HepG2 (cell line): Measurements from ENCODE around the gene RAD51C. TPM values are rescaled to one million over a fixed set of nuclear protein-coding genes. Genes with fewer than 3 reads are reported as not detected.

ENCODE experiments used
- AGO2 ChIP-seq: fragments of 200-400 bp; formaldehyde crosslinking; optimal IDR thresholded peaks from 2 replicates; pipeline ENCODE3; 2017; ENCODE audit warnings: mild to moderate bottlenecking, low read depth, low read length, moderate library complexity
- ERF ChIP-seq: IDR thresholded peaks from 2 replicates; pipeline ENCODE4 v1.6.1; 2018; ENCODE audit warnings: missing biosample characterization, missing genetic modification reagents
- FOXA1 ChIP-seq, 2 experiments: fragments of 450-650 bp in 1 of 2; sonication (generic) in 1 of 2; formaldehyde crosslinking in 1 of 2; IDR thresholded peaks; 2 replicates each; pipeline versions ENCODE4 v1.4.0 to v1.6.1; 2016 to 2020; ENCODE audit warnings: missing genetic modification reagents in 1 of 2
- HNRNPL ChIP-seq: fragments of 200-400 bp; formaldehyde crosslinking; IDR thresholded peaks from 2 replicates; pipeline ENCODE4 v1.6.1; 2017; ENCODE audit warnings: mild to moderate bottlenecking, low read depth, low read length
- NCOR1 ChIP-seq: fragments of 200-600 bp; sonication (generic); IDR thresholded peaks from 2 replicates; pipeline ENCODE4 v1.7.0; 2017; ENCODE audit warnings: antibody characterized with exemption, low read length, borderline replicate concordance
- NKX3-1 ChIP-seq: sonication (generic); formaldehyde crosslinking; IDR thresholded peaks from 2 replicates; pipeline ENCODE4 v1.5.0; 2020; ENCODE audit warnings: missing genetic modification reagents
- PAWR ChIP-seq: sonication (generic); formaldehyde crosslinking; IDR thresholded peaks from 2 replicates; pipeline ENCODE4 v1.4.0; 2020; ENCODE audit warnings: missing genetic modification reagents, mild to moderate bottlenecking, borderline replicate concordance
- POLR2A ChIP-seq, 2 experiments: IDR thresholded peaks; 2 replicates each; pipeline ENCODE4 v1.6.1; 2011; ENCODE audit warnings: low read depth in 2 of 2, low read length in 2 of 2, mild to moderate bottlenecking in 1 of 2, moderate library complexity in 1 of 2; ENCODE audit not compliant: insufficient read depth in 1 of 2
- PPARG ChIP-seq: conservative IDR thresholded peaks from 2 replicates; pipeline ENCODE4 v1.6.1; 2016; ENCODE audit warnings: missing biosample characterization, missing genetic modification reagents
- RARG ChIP-seq: sonication (generic); formaldehyde crosslinking; IDR thresholded peaks from 2 replicates; pipeline ENCODE4 v1.4.0; 2020; ENCODE audit warnings: low read depth, mild to moderate bottlenecking, missing genetic modification reagents
- SKIL ChIP-seq: sonication (generic); formaldehyde crosslinking; IDR thresholded peaks from 2 replicates; pipeline ENCODE4 v1.8.0; 2022; ENCODE audit warnings: missing genetic modification reagents, mild to moderate bottlenecking, moderate library complexity, borderline replicate concordance
- SP1 ChIP-seq, 2 experiments: fragments of 450-650 bp in 1 of 2; sonication (generic) in 1 of 2; formaldehyde crosslinking in 1 of 2; IDR thresholded peaks; 2 replicates each; pipeline versions ENCODE4 v1.4.0 to v1.6.1; 2016 to 2020; ENCODE audit warnings: missing genetic modification reagents in 1 of 2
- TFAP4 ChIP-seq: sonication (generic); IDR thresholded peaks from 2 replicates; pipeline ENCODE4 v1.6.1; 2016; ENCODE audit warnings: low read depth, borderline replicate concordance
- YEATS2 ChIP-seq: sonication (generic); formaldehyde crosslinking; IDR thresholded peaks from 2 replicates; pipeline ENCODE4 v1.4.0; 2020; ENCODE audit warnings: missing genetic modification reagents, borderline replicate concordance
- ZBTB25 ChIP-seq: IDR thresholded peaks from 2 replicates; pipeline ENCODE4 v1.6.1; 2018; ENCODE audit warnings: missing genetic modification reagents
- ZC3H4 ChIP-seq: sonication (generic); formaldehyde crosslinking; IDR thresholded peaks from 2 replicates; pipeline ENCODE4 v1.4.0; 2020; ENCODE audit warnings: missing genetic modification reagents, borderline replicate concordance
- ZMAT3 ChIP-seq: sonication (generic); formaldehyde crosslinking; conservative IDR thresholded peaks from 2 replicates; pipeline ENCODE4 v1.7.0; 2021; ENCODE audit warnings: missing genetic modification reagents
- ZNF124 ChIP-seq: sonication (generic); formaldehyde crosslinking; IDR thresholded peaks from 2 replicates; pipeline ENCODE4 v1.4.0; 2020; ENCODE audit warnings: missing genetic modification reagents
- ZNF143 ChIP-seq: sonication (generic); formaldehyde crosslinking; IDR thresholded peaks from 2 replicates; pipeline ENCODE4 v1.4.0; 2020; ENCODE audit warnings: missing genetic modification reagents
- ZNF282 ChIP-seq: fragments of 450-650 bp; IDR thresholded peaks from 2 replicates; pipeline ENCODE4 v1.6.1; 2018; ENCODE audit not compliant: partially characterized antibody
- ZNF292 ChIP-seq: sonication (generic); formaldehyde crosslinking; IDR thresholded peaks from 2 replicates; pipeline ENCODE4 v1.8.1; 2022; ENCODE audit warnings: mild to moderate bottlenecking, low read depth, missing genetic modification reagents, borderline replicate concordance
- ZNF3 ChIP-seq: IDR thresholded peaks from 2 replicates; pipeline ENCODE4 v1.7.0; 2017; ENCODE audit warnings: inconsistent platforms
- ZNF343 ChIP-seq: sonication (generic); formaldehyde crosslinking; IDR thresholded peaks from 2 replicates; pipeline ENCODE4 v1.4.0; 2020; ENCODE audit warnings: mild to moderate bottlenecking, missing genetic modification reagents
- ZNF619 ChIP-seq: sonication (generic); formaldehyde crosslinking; IDR thresholded peaks from 2 replicates; pipeline ENCODE4 v1.4.0; 2020; ENCODE audit warnings: mild to moderate bottlenecking, missing genetic modification reagents
- ZNF740 ChIP-seq: sonication (generic); formaldehyde crosslinking; IDR thresholded peaks from 2 replicates; pipeline ENCODE4 v1.4.0; 2020; ENCODE audit warnings: missing genetic modification reagents
- ZNF792 ChIP-seq: IDR thresholded peaks from 2 replicates; pipeline ENCODE4 v1.6.1; 2016
- ZSCAN22 ChIP-seq: sonication (generic); formaldehyde crosslinking; IDR thresholded peaks from 2 replicates; pipeline ENCODE4 v1.4.0; 2020; ENCODE audit warnings: mild to moderate bottlenecking, missing genetic modification reagents
- polyA plus RNA-seq, 8 experiments: library from polyadenylated mRNA; depleted of rRNA in 3 of 8; stranded (reverse) in 7 of 8; unstranded in 1 of 8; fragments of >200 nt; fragmentation: Illumina TruSeq in 4 of 8; extraction: Trizol in 4 of 8; gene quantifications; 2 replicates each; pipeline versions ENCODE4 v1.2.1 to v1.2.3, GENCODE V29; 2011 to 2016; ENCODE audit warnings: low read depth in 4 of 8, missing spikeins in 1 of 8, mixed read lengths in 1 of 8; ENCODE audit not compliant: insufficient read depth in 1 of 8
- total RNA-seq, 5 experiments: library from RNA; depleted of rRNA; stranded (reverse); fragments of >200 nt; fragmentation: Illumina TruSeq; extraction: Trizol; gene quantifications; 2 replicates each; pipeline ENCODE4 v1.2.3, GENCODE V29; 2016; ENCODE audit warnings: low read depth in 1 of 5

RAD51C gene
- total and polyA plus RNA-seq, 2 of the 13 experiments (the other 11 are each of a cell fraction or from before 2014, with no cell fraction given), result 38.5 to 106 TPM

GRCh38 chr17:58658804-58659713 is 33.3 kb upstream of the RAD51C start (continued):
- TF ChIP-seq SKIL (CRISPR knock-in tag) (no peak), ZNF282 (no peak), PAWR (CRISPR knock-in tag) (no peak), ZNF619 (no peak), RARG (CRISPR knock-in tag) (no peak), ZMAT3 (CRISPR knock-in tag) (no peak; the same call in 1 of the 2 replicates), ZNF792 (peak; percentile 98; the same call in 1 of the 2 replicates), AGO2 (no peak), ZNF292 (no peak), PPARG (peak; percentile 70), ZSCAN22 (CRISPR knock-in tag) (no peak), ZNF3 (CRISPR knock-in tag) (peak; percentile 76; the same call in 1 of the 2 replicates), ZBTB25 (CRISPR knock-in tag) (peak; percentile 91), ZNF343 (CRISPR knock-in tag) (no peak; the same call in 1 of the 2 replicates), NCOR1 (peak; percentile 55), POLR2A (IDR thresholded peaks at IDR 0.05; ENCODE audit: insufficient read depth in 1 of 2, low read depth in 2 of 2, low read length in 2 of 2) (peak; percentile 99 to 100), ZC3H4 (CRISPR knock-in tag) (peak; percentile 100), ZNF740 (CRISPR knock-in tag) (peak; percentile 78; the same call in 1 of the 2 replicates), ZNF124 (peak; percentile 97), HNRNPL (no peak), ERF (CRISPR knock-in tag) (peak; percentile 78; the same call in 1 of the 2 replicates), YEATS2 (CRISPR knock-in tag) (peak; percentile 78), ZNF143 (peak; percentile 96), FOXA1 (IDR thresholded peaks at IDR 0.05) (peak; percentile 77), FOXA1 (CRISPR knock-in tag; IDR thresholded peaks at IDR 0.05) (peak; percentile 90), SP1 (IDR thresholded peaks at IDR 0.05) (no peak), SP1 (CRISPR knock-in tag; IDR thresholded peaks at IDR 0.05) (peak; percentile 55), NKX3-1 (CRISPR knock-in tag) (peak; percentile 91), TFAP4 (peak; percentile 56)
